Erythroblast (primary cell): ENCODE data around the gene CTSE.

Source experiments
- GATA1 ChIP-seq: IDR thresholded peaks from 2 replicates; pipeline ENCODE4 v1.6.1; 2011; ENCODE audit warnings: low read depth, mild to moderate bottlenecking, control low read depth, low read length, moderate library complexity
- POLR2A ChIP-seq: IDR thresholded peaks from 2 replicates; pipeline ENCODE4 v1.6.1; 2011; ENCODE audit warnings: mild to moderate bottlenecking, low read length

DNA sequence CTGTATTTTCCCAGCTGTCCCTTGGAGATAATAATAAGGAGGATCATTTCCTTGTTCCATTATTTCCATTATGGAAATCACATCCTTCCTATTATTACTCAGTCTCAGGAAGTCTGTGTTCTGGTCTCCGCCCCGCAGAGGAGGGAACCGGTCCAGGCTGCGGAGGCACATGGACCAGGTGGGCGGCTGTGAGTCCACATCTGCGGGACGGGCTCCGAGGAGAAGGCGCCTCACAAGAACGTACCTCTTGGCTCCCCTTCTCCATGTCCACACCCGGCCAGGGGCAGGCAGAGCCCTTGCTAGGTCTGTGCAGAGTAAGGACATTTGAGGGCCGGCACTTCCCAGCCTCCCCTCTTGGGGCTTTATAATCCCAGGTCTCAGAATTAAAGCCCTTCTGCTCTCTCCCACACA is 35.1 kb downstream of the CTSE start:
- no peak for TF ChIP-seq POLR2A
- no peak for TF ChIP-seq GATA1
